MM.1S (cell line): ENCODE results near the gene ABHD17B.
"Not testable (repeated sequence)": the region's sequence is repeated elsewhere in the genome, so short reads cannot be mapped to it uniquely, and the experiment has no call there.

ENCODE experiments used
- DNase-seq: peaks from one replicate; pipeline ENCODE4 v3.0.0-alpha.2; 2015
- H2AFZ ChIP-seq: fragments of 300-600 bp; sonication (generic); 2 replicates; pipeline ENCODE4 v1.6.0; 2016; ENCODE audit warnings: antibody characterized with exemption, low read length
- H3F3A ChIP-seq: fragments of 300-600 bp; sonication (generic); 2 replicates; pipeline ENCODE4 v1.6.1; 2016; ENCODE audit warnings: mild to moderate bottlenecking, antibody characterized with exemption, low read length, moderate library complexity, mixed read lengths; ENCODE audit not compliant: insufficient read depth
- H3K27ac ChIP-seq: fragments of 300-600 bp; sonication (generic); 2 replicates; pipeline ENCODE4 v1.5.1; 2016; ENCODE audit warnings: mild to moderate bottlenecking, low read length
- H3K27me3 ChIP-seq: fragments of 300-600 bp; sonication (generic); replicated peaks from 2 replicates; pipeline ENCODE4 v1.6.0; 2016; ENCODE audit warnings: low read length; ENCODE audit not compliant: insufficient read depth
- H3K36me3 ChIP-seq: fragments of 300-600 bp; sonication (generic); replicated peaks from 2 replicates; pipeline ENCODE4 v1.6.1; 2016; ENCODE audit warnings: mild to moderate bottlenecking, low read length, mixed read lengths; ENCODE audit not compliant: insufficient read depth
- H3K4me1 ChIP-seq: fragments of 300-600 bp; sonication (generic); 2 replicates; pipeline ENCODE4 v1.6.1; 2016; ENCODE audit warnings: low read length, mixed read lengths
- H3K4me2 ChIP-seq: fragments of 300-600 bp; sonication (generic); 2 replicates; pipeline ENCODE4 v1.6.0; 2016; ENCODE audit warnings: low read depth, low read length
- H3K4me3 ChIP-seq: fragments of 300-600 bp; sonication (generic); 2 replicates; pipeline ENCODE4 v1.5.1; 2016; ENCODE audit warnings: low read length, mixed read lengths
- H3K79me2 ChIP-seq: fragments of 300-600 bp; sonication (generic); 2 replicates; pipeline ENCODE4 v1.6.1; 2016; ENCODE audit warnings: mixed run types, low read length, mixed read lengths
- H3K9ac ChIP-seq: fragments of 300-600 bp; sonication (generic); 2 replicates; pipeline ENCODE4 v1.6.1; 2016; ENCODE audit warnings: low read length, mixed read lengths
- H3K9me2 ChIP-seq: fragments of 300-600 bp; sonication (generic); replicated peaks from 2 replicates; pipeline ENCODE4 v1.6.1; 2016; ENCODE audit warnings: mild to moderate bottlenecking, low read length, mixed read lengths; ENCODE audit not compliant: insufficient read depth
- H3K9me3 ChIP-seq: fragments of 300-600 bp; sonication (generic); replicated peaks from 2 replicates; pipeline ENCODE4 v1.6.1; 2016; ENCODE audit warnings: mild to moderate bottlenecking, low read length, mixed read lengths; ENCODE audit not compliant: insufficient read depth
- H4K20me1 ChIP-seq: fragments of 300-600 bp; sonication (generic); 2 replicates; pipeline ENCODE4 v1.6.1; 2016; ENCODE audit warnings: mild to moderate bottlenecking, low read length, moderate library complexity, mixed read lengths; ENCODE audit not compliant: insufficient read depth
- CTCF ChIP-seq: fragments of 300-600 bp; sonication (generic); IDR thresholded peaks from 2 replicates; pipeline ENCODE4 v1.5.1; 2016; ENCODE audit warnings: antibody characterized with exemption, low read length, mixed read lengths
- EZH2 ChIP-seq: fragments of 300-600 bp; sonication (generic); optimal IDR thresholded peaks from 2 replicates; pipeline ENCODE3; 2017; ENCODE audit warnings: low read depth, mild to moderate bottlenecking, antibody characterized with exemption, low read length, mixed read lengths
- EZH2phosphoT487 ChIP-seq: fragments of 300-600 bp; sonication (generic); IDR thresholded peaks from 2 replicates; pipeline ENCODE4 v1.6.1; 2018; ENCODE audit warnings: antibody characterized with exemption, low read length

The ABHD17B gene

GRCh38 chr9:71911061-71911907 is at the start of gene ABHD17B, which contains the start of gene C9orf85:
Gene ABHD17B, minus strand, starts transcription at chr9:71911193. Its CDS starts 36,113 bp downstream, at chr9:71875080.
Gene C9orf85, plus strand, starts transcription at chr9:71911639. Its CDS starts 96 bp downstream, at chr9:71911735.
- peak within 1 kb of the TSS; percentile 92 for H3K4me2 ChIP-seq
- H3K27me3 ChIP-seq = no peaks in the 10 kb centered on the region
- 0 out of 2 replicates have a peak, but pooled peaks cover under 1% of the 10 kb centered on the region for H3K36me3 ChIP-seq
- H3K4me3 ChIP-seq = peak within 1 kb of the TSS; percentile 87
- peaks cover 11% of the 10 kb centered on the region for H3F3A ChIP-seq
- H2AFZ ChIP-seq = peak within 1 kb of the TSS; percentile 76
- H3K79me2 ChIP-seq = peaks cover 94% of the 10 kb centered on the region
- H3K9me3 ChIP-seq = no peaks in the 10 kb centered on the region
- H3K9ac ChIP-seq = peak within 1 kb of the TSS; percentile 90
- H4K20me1 ChIP-seq = peaks cover 8% of the 10 kb centered on the region; the same call in 1 of the 2 replicates
- H3K9me2 ChIP-seq = no peaks in the 10 kb centered on the region
- peak; percentile 100 for DNase-seq
- peak within 1 kb of the TSS; percentile 82 for H3K27ac ChIP-seq
- peaks cover 15% of the 10 kb centered on the region for H3K4me1 ChIP-seq
- TF ChIP-seq CTCF (no peak), EZH2phosphoT487 (no peak), EZH2 (no peak)

- Histone ChIP-seq H3K9ac (no peak overlapping the region), H3K79me2 (no peaks in the 10 kb centered on the region), H4K20me1 (no peaks in the 10 kb centered on the region), H3K36me3 (no peaks in the 10 kb centered on the region), H3K27me3 (no peaks in the 10 kb centered on the region), H3K4me3 (no peak overlapping the region), H3F3A (no peaks in the 10 kb centered on the region), H3K4me1 (0 out of 2 replicates have a peak, but pooled peaks cover 6% of the 10 kb centered on the region), H3K4me2 (no peak overlapping the region), H2AFZ (no peak overlapping the region), H3K27ac (no peak overlapping the region), H3K9me2 (no peaks in the 10 kb centered on the region), H3K9me3 (no peaks in the 10 kb centered on the region)
- TF ChIP-seq CTCF (no peak), EZH2phosphoT487 (no peak), EZH2 (no peak)
- no peak for DNase-seq
Measured at GRCh38 chr9:71955300-71955915, 44.4 kb upstream of the ABHD17B start.

GRCh38 chr9:71954652-71955051 is 43.7 kb upstream of the ABHD17B start:
- not testable (repeated sequence) for H3K4me3 ChIP-seq, H3K9me2 ChIP-seq, H3K36me3 ChIP-seq, H3F3A ChIP-seq, H3K9ac ChIP-seq, H4K20me1 ChIP-seq, H3K79me2 ChIP-seq, H3K4me1 ChIP-seq, H3K27me3 ChIP-seq, H3K9me3 ChIP-seq, H3K4me2 ChIP-seq, DNase-seq, H2AFZ ChIP-seq, H3K27ac ChIP-seq
